GM21390 (cell line): ENCODE data around the gene ROGDI.

Experiments
- ATAC-seq: cut with Tn5 transposase; IDR thresholded peaks from one replicate; pipeline ENCODE4 v1.9.1; 2021; ENCODE audit not compliant: unreplicated experiment

The ROGDI gene

GRCh38 chr16:4801962-4802658 lies at the start of gene ROGDI:
ROGDI (minus strand) TSS chr16:4802633; CDS start chr16:4802571, 62 bp downstream.
- peak; percentile 59 for ATAC-seq

GRCh38 chr16:4850211-4850610 lies 47.8 kb upstream of the ROGDI start:
- no peak for ATAC-seq

DNA sequence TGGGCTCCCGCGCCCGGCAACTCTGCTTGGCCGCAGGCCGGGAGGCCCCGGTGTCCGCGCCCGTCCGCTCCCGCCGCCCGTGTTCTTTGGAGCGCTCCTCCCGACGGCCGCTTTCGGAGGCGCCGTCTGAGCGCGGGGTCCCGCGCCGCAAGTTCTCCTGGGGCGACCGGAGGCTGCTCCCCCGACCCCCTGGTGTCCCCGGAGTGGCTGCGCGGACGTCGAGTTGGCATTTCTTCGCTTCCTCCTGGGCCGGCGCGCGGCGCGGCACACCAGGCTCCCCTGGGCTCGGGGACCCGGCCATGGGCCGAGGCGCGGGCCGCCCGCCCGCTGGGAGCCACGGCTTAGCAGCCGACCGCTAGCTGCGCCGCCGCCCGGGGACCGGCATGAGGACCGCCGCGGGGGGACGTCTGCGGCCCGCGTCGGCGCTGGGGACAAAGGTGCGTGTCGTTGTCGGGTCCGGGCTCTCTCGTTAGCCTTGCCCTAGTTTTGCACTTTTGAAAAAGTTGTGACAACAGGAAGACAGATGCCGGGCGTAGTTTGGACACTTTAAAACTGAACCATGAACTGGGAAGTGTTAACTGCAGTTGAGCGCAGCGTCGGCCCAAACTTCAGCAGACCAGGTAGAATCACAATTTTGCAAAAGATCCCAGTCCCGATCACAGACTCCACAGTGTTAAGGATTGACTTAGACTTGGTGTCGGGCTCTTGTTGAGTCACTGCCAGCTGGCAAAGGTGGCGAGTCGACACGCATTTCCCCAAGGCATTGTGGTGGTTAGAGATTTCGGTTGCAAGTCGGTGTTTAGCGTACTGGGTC lies 45.5 kb upstream of the ROGDI start:
- ATAC-seq, result peak; percentile 32

DNA sequence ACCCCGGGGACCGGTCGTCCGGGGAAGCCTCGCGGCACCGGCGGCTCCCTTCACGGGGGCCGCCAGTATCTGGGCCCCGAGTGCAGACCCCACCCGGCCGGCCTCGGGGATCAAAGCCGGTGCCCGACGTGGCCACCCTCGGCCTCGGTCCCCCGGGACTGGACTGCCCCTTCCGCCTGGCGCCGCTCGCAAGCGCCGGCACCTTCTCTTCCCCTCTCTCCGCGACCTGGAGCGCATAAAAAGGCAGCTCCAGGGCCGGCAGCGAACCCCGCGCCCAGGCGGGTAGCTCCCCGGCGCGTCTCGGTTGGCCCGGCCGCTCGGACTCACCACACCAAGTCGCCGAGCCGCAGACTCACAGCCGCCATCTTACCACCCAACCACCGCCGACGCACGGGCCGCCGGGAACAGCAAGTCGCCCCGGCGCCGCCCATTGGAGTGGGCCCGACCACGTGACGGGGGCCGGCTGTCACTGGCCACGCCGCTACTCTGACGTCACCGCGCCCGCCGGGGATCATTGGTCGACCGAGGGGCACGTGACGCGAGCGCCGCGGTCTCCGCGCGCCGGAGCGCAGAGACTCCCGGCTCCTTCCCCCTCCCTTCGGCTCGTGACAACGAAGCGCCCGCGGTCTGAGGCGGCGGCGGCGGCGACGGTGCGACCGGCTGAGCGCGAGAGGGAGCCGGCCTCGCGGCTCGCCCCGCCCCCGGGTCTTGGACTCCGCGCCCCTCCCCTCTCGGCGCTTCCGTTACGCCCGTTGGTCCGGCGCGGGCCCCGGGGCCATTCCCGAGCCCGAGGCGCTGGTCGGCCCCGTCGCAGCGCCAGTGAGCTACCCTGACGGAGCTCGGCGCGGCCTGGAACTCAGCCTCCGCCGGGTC lies 44.7 kb upstream of the ROGDI start, which contains the start of the genes GLYR1 and UBN1:
Gene GLYR1, minus strand, starts transcription at position 388 of the 873 bp plus-strand sequence. Its CDS starts 23 bp downstream, at position 365.
Gene UBN1, plus strand, starts transcription at position 581 of the 873 bp plus-strand sequence. CDS start 5,437 bp downstream, outside the sequence.
- peak; percentile 86 for ATAC-seq

GRCh38 chr16:4846503-4846900 lies 44.1 kb upstream of the ROGDI start:
- peak; percentile 11 for ATAC-seq

GRCh38 chr16:4840984-4841383 lies 38.6 kb upstream of the ROGDI start:
- no peak for ATAC-seq

GRCh38 chr16:4839942-4840341 lies 37.5 kb upstream of the ROGDI start:
- ATAC-seq, result no peak

DNA sequence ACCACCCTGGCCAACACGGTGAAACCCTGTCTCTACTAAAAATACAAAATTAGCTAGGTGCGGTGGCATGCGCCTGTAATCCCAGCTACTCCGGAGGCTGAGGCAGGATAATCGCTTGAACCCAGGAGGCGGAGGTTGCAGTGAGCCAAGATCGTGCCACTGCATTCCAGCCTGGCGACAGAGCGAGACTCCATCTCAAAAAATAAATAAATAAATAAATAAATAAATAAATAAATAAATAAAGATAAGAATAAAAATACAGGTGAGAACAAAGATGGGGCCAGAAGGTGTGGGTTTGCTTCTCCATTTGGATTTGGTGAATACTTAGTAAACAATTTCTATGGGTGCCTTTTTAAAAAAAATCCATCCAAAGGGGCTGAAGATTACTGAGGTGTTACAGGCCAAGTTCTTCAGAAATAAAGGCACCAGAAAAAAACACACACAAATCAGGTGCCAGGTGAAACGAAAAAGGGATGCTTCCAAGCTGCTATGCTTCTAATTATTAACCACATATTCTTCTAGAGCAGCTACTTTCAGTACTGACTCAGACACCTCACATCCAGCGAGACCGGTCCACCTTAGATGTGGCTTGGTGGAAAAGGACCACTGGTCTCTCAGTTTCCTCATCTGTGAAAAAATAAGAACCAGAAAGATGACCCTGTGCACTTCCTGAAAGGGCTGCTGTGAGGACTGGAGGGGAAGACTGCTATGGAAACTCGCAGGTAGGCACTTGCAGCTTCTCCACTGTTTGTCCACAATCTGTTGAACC lies 35.5 kb upstream of the ROGDI start:
- ATAC-seq, result no peak

GRCh38 chr16:4836727-4837126 lies 34.3 kb upstream of the ROGDI start:
- no peak for ATAC-seq

- no peak for ATAC-seq
These were observed 31.2 kb upstream of the ROGDI start for GRCh38 chr16:4833584-4833983.

DNA sequence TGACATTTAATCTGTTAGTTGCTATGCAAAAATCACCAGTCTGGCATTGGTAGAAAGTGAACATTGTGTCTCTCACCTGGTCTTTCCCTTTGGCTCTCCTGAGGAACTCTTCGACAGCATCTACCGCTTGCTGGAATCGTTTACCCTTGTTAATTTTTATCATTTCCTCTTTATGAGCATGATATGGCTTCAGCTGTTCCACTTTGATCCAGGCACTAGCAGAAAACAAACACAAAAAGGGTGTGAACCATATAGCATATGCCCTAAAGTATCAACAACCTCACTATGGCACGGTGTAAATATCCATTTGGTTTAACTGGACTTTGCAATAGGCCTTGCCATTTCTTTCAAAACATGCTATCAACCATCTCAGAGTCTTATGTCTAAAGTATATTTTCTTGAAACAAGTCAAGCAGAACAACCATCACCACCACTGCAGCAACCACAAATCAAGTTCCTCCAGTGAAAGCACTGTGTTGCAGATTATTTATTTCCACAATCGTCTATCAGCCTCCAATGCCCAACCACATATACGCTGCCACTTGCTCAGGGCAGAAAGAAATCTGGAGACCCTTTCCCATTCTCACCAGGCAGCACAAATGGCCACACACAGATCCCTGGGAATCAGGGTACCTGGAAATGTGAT lies 30.4 kb upstream of the ROGDI start:
- no peak for ATAC-seq

DNA sequence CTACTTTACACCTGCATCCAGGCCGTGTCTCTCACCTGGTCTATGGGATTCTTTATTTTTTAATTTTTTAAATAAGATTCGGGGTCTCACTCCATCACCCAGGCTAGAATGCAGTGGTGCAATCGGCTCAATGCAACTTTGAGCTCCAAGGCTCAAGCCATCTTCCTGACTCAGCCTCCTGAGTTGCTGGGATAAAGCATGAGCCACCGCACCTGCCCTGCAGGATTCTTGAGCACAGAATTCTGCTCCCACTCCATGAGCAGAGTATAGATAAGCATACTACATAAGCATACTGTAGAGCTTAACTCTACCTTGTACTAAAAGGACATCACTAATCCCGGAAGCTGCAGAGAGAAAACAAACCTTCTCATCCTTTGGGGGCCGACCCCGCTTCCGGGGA lies 29.2 kb upstream of the ROGDI start:
- ATAC-seq, result no peak

GRCh38 chr16:4830408-4830807 lies 28.0 kb upstream of the ROGDI start:
- ATAC-seq, result no peak

- no peak for ATAC-seq
These were observed 26.3 kb upstream of the ROGDI start for GRCh38 chr16:4828567-4829321.

- ATAC-seq, result no peak
These were observed 24.5 kb upstream of the ROGDI start for GRCh38 chr16:4826980-4827379.

- no peak for ATAC-seq
These were observed 24.1 kb upstream of the ROGDI start for GRCh38 chr16:4826526-4826925.

GRCh38 chr16:4825196-4825595 lies 22.8 kb upstream of the ROGDI start:
- ATAC-seq, result no peak

GRCh38 chr16:4820652-4821051 lies 18.2 kb upstream of the ROGDI start:
- ATAC-seq, result no peak

GRCh38 chr16:4814542-4815173 lies 12.2 kb upstream of the ROGDI start:
- no peak for ATAC-seq
